K562 (cell line): ENCODE data around the gene RSPO1. TPM values are rescaled to one million over a fixed set of nuclear protein-coding genes. Genes with fewer than 3 reads are reported as not detected.

Source experiments
- ATAC-seq: fragments of 200-7000 bp; cut with Tn5 transposase; 3 replicates; pipeline ENCODE4 v1.9.1; 2020; ENCODE audit warnings: moderate library complexity
- BruUV-seq: library from RNA; stranded (reverse); fragments of 400-500 nt; replicated peaks from 2 replicates; lab custom pipeline; 2021; lab: Mats Ljungman, UMichigan
- CTCF ChIA-PET: fragments of 300-600 bp; formaldehyde crosslinking; extraction: SDS; loops from one replicate; lab custom pipeline; 2021; ENCODE audit warnings: low intra/inter-chr PET ratio; lab: Yijun Ruan, JAX
- POLR2A ChIA-PET: fragments of 300-600, 350-650 bp; sonication (Branson Sonifier 250); formaldehyde crosslinking; extraction: SDS; loops from one replicate; lab custom pipeline; 2021; ENCODE audit warnings: antibody characterized with exemption, inconsistent platforms; lab: Yijun Ruan, JAX
- DNase-seq, 4 experiments: peaks; one replicate each; pipeline versions ENCODE4 v3.0.0 to v3.0.0-alpha.2; 2011 to 2018; ENCODE audit warnings: low spot score in 3 of 4, mixed read lengths in 3 of 4; ENCODE audit errors: extremely low read depth in 1 of 4
- FAIRE-seq: peaks from 2 replicates; lab custom pipeline; 2011; peaks lifted over from hg19 to GRCh38; lab: Jason Lieb, UNC
- H2AFZ ChIP-seq: 2 replicates; pipeline ENCODE4 v1.6.0; 2011; ENCODE audit warnings: low read depth, low read length, control low read depth, inconsistent platforms
- H3K27ac ChIP-seq: fragments of 200-600 bp; 3 replicates; pipeline ENCODE4 v1.8.0; 2011; ENCODE audit warnings: low read depth, mild to moderate bottlenecking, control low read depth, inconsistent platforms, low read length, moderate library complexity, mixed read lengths; ENCODE audit errors: extremely low read depth
- H3K27me3 ChIP-seq, 2 experiments: fragments of 300-600 bp in 1 of 2; 2 replicates in 1 of 2; 3 replicates in 1 of 2; pipeline versions ENCODE4 v1.6.0 to v1.8.0; 2011; ENCODE audit warnings: inconsistent platforms in 2 of 2, low read length in 2 of 2, mild to moderate bottlenecking in 1 of 2, mixed read lengths in 1 of 2, moderate library complexity in 1 of 2; ENCODE audit not compliant: control insufficient read depth in 2 of 2, insufficient read depth in 2 of 2
- H3K36me3 ChIP-seq: fragments of 300-600 bp; 3 replicates; pipeline ENCODE4 v1.8.0; 2011; ENCODE audit warnings: mild to moderate bottlenecking, low read length, inconsistent platforms; ENCODE audit not compliant: control insufficient read depth, insufficient read depth
- H3K4me1 ChIP-seq, 2 experiments: fragments of 200-600 bp in 1 of 2; replicated peaks in 1 of 2; 2 replicates in 1 of 2; 3 replicates in 1 of 2; pipeline versions ENCODE4 v1.5.1 to v1.8.0; 2011; ENCODE audit warnings: inconsistent platforms in 2 of 2, low read length in 2 of 2, mild to moderate bottlenecking in 1 of 2, mixed read lengths in 1 of 2, moderate library complexity in 1 of 2; ENCODE audit not compliant: control insufficient read depth in 2 of 2, insufficient read depth in 2 of 2
- H3K4me2 ChIP-seq: 2 replicates; pipeline ENCODE4 v1.6.1; 2011; ENCODE audit warnings: low read length, control low read depth, inconsistent platforms, mixed read lengths; ENCODE audit not compliant: insufficient read depth
- H3K4me3 ChIP-seq: fragments of 200-600 bp; sonication (generic), shearing (Covaris generic); 2 replicates; pipeline ENCODE4 v1.5.1; 2016; ENCODE audit warnings: control low read depth, inconsistent platforms
- H3K79me2 ChIP-seq: fragments of 200-600 bp; 3 replicates; pipeline ENCODE4 v1.8.0; 2011; ENCODE audit warnings: low read length, inconsistent platforms; ENCODE audit not compliant: control insufficient read depth, insufficient read depth
- H3K9ac ChIP-seq, 2 experiments: 2 replicates each; pipeline versions ENCODE4 v1.6.0 to v1.6.1; 2011; ENCODE audit warnings: low read depth in 2 of 2, low read length in 2 of 2, control low read depth in 1 of 2, inconsistent platforms in 1 of 2, mild to moderate bottlenecking in 1 of 2, mixed read lengths in 1 of 2; ENCODE audit not compliant: insufficient read depth in 1 of 2
- H3K9me1 ChIP-seq: one replicate; pipeline ENCODE4 v1.6.0; 2011; ENCODE audit warnings: inconsistent platforms, mild to moderate bottlenecking, low read length, moderate library complexity; ENCODE audit not compliant: control insufficient read depth, insufficient read depth
- H3K9me3 ChIP-seq: replicated peaks from 2 replicates; pipeline ENCODE4 v1.5.1; 2011; ENCODE audit warnings: low read depth, low read length, inconsistent platforms; ENCODE audit not compliant: control insufficient read depth, insufficient read depth
- H4K20me1 ChIP-seq: replicated peaks from 2 replicates; pipeline ENCODE4 v1.6.1; 2011; ENCODE audit warnings: low read length, inconsistent platforms, mixed read lengths; ENCODE audit not compliant: control insufficient read depth, insufficient read depth
- HOMEZ ChIP-seq: fragments of 250-450 bp; sonication (Bioruptor Pico); IDR thresholded peaks from 2 replicates; pipeline ENCODE4 v1.4.0; 2020; ENCODE audit warnings: mild to moderate bottlenecking, moderate library complexity
- RAD21 ChIP-seq, 2 experiments: fragments of 250-450 bp in 1 of 2; fragments of 450-650 bp in 1 of 2; sonication (Bioruptor Pico) in 1 of 2; formaldehyde crosslinking in 1 of 2; IDR thresholded peaks in 1 of 2; conservative IDR thresholded peaks in 1 of 2; 2 replicates each; pipeline versions ENCODE4 v1.4.0 to v1.8.0; 2020 to 2022; ENCODE audit warnings: mild to moderate bottlenecking in 2 of 2, moderate library complexity in 1 of 2
- SIX5 ChIP-seq, 2 experiments: IDR thresholded peaks; 2 replicates each; pipeline ENCODE4 v1.6.1; 2011; ENCODE audit warnings: low read length in 2 of 2, borderline replicate concordance in 1 of 2, low read depth in 1 of 2, mild to moderate bottlenecking in 1 of 2, moderate library complexity in 1 of 2; ENCODE audit not compliant: insufficient read depth in 1 of 2
- SMARCA4 ChIP-seq: fragments of 450-650 bp; IDR thresholded peaks from 2 replicates; pipeline ENCODE4 v1.6.1; 2016
- ZNF143 ChIP-seq: sonication (generic); formaldehyde crosslinking; IDR thresholded peaks from 2 replicates; pipeline ENCODE4 v1.9.0; 2022; ENCODE audit warnings: mild to moderate bottlenecking, missing genetic modification reagents
- ZNF444 ChIP-seq: fragments of 250-450 bp; sonication (Bioruptor Pico); IDR thresholded peaks from 2 replicates; pipeline ENCODE4 v1.4.0; 2020; ENCODE audit warnings: mild to moderate bottlenecking, moderate library complexity
- ZNF561 ChIP-seq: fragments of 450-650 bp; formaldehyde crosslinking; conservative IDR thresholded peaks from 2 replicates; pipeline ENCODE4 v1.4.0; 2020; ENCODE audit warnings: mild to moderate bottlenecking, moderate library complexity
- ZNF707 ChIP-seq: fragments of 250-450 bp; sonication (Bioruptor Pico); conservative IDR thresholded peaks from 2 replicates; pipeline ENCODE4 v1.8.0; 2022; ENCODE audit warnings: inconsistent platforms, mild to moderate bottlenecking, moderate library complexity
- WGBS: fragments of 100-300 bp; shearing (Covaris generic); methylation state at CpG from one replicate; pipeline ENCODE4 v1.1.6; 2016; ENCODE audit warnings: low coverage, mixed read lengths; ENCODE audit not compliant: insufficient coverage; ENCODE audit errors: missing lambda C conversion rate; 5-methylcytosine and 5-hydroxymethylcytosine counted together
- in situ Hi-C: fragments of 300-500 bp; cut with MboI; formaldehyde crosslinking; loops from 4 replicates; pipeline ENCODE4 v1.15.0; 2018; ENCODE audit warnings: inconsistent platforms, mixed read lengths
- intact Hi-C: fragments of 100-400 bp; cut with micrococcal nuclease; formaldehyde crosslinking; loops from 2 replicates; pipeline ENCODE4 v1.14.2; 2022
- polyA plus RNA-seq, 8 experiments: library from polyadenylated mRNA; depleted of rRNA in 4 of 8; stranded (reverse) in 5 of 8; unstranded in 3 of 8; fragments of >200 nt; fragmentation: Nextera tagmentation in 2 of 8; fragmentation: Illumina TruSeq in 1 of 8; extraction: Ambion mirVana in 2 of 8; extraction: Trizol in 1 of 8; gene quantifications; 2 replicates each; pipeline versions ENCODE4 v1.2.1 to v1.2.3, GENCODE V29; 2011 to 2014; ENCODE audit warnings: inconsistent platforms in 1 of 8, missing spikeins in 1 of 8
- total RNA-seq, 7 experiments: library from RNA; depleted of rRNA in 6 of 7; stranded (reverse); fragments of >200 nt in 6 of 7; fragmentation: Illumina TruSeq in 2 of 7; extraction: Trizol in 2 of 7; gene quantifications; 2 replicates each; pipeline versions ENCODE4 v1.2.1 to v1.2.3, GENCODE V29; 2011 to 2021; ENCODE audit warnings: low replicate concordance in 1 of 7
- TF ChIP-seq, protein P1 (sequence below): sonication (generic); formaldehyde crosslinking; IDR thresholded peaks from 2 replicates; pipeline ENCODE4 v1.9.0; 2022; ENCODE audit warnings: mild to moderate bottlenecking, missing genetic modification reagents
- TF ChIP-seq, protein P2 (sequence below), 2 experiments: fragments of 450-650 bp; formaldehyde crosslinking in 1 of 2; IDR thresholded peaks; 2 replicates each; pipeline versions ENCODE4 v1.4.0 to v1.6.1; 2014 to 2020; ENCODE audit warnings: mild to moderate bottlenecking in 2 of 2, borderline replicate concordance in 1 of 2, low read depth in 1 of 2

Gene RSPO1
- total and polyA plus RNA-seq, 9 of the 15 experiments (the other 6 are each of a cell fraction or from before 2014, with no cell fraction given), result not detected

DNA sequence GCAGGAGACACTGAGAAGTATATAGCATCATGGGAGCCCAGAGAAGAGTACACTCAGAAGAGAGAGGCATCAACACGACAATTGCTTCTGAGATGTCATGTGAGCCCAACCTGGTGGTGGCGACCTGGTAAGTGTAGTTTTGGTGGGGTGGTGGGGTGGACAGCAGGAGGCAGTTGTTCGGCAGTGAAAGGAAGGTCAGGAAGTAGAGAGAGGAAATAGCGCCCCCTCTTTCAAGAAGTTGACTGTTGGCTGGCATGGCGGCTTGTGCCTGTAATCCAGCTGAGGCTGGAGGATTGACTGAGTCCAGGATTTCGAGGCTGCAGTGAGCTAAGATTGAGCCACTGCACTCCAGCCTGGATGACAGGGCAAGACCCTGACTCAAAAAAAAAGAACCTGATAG, 12.6 kb downstream of the RSPO1 start:
- H3K9ac ChIP-seq, result no peak overlapping the region
- intact Hi-C loops, result no loop called here
- in situ Hi-C loops, result no loop called here
- ChIA-PET CTCF (no interaction called here), POLR2A (interaction anchor here (0.6 to 0.7 kb wide), 2 partner anchors 124 to 1385 kb away, joined by 3 read pairs; no protein-coding TSS in a partner anchor)
- peaks cover 8% of the 10 kb centered on the region; the same call in 1 of the 2 replicates for H4K20me1 ChIP-seq
- peaks cover 62 to 67% of the 10 kb centered on the region in 2 experiments for H3K27me3 ChIP-seq
- H3K4me3 ChIP-seq, result no peak overlapping the region
- peak; percentile 84 for ATAC-seq
- DNase-seq, result peak; percentile 41 to 67 (median 50)
- BruUV-seq, result no TSS peak
- no peak overlapping the region for H3K27ac ChIP-seq
- H3K4me2 ChIP-seq, result no peak overlapping the region
- WGBS, result 2% methylated on average over 6 of the region's 6 CpGs
- no peaks in the 10 kb centered on the region for H3K36me3 ChIP-seq
- H3K79me2 ChIP-seq, result no peaks in the 10 kb centered on the region
- no peaks in the 10 kb centered on the region for H3K9me3 ChIP-seq
- no peaks in the 10 kb centered on the region for H3K9me1 ChIP-seq
- H3K4me1 ChIP-seq, result no peaks in the 10 kb centered on the region
- no peak for FAIRE-seq
- H2AFZ ChIP-seq, result no peak overlapping the region
- no peak for TF ChIP-seq SMARCA4
- TF ChIP-seq, protein P1, sequence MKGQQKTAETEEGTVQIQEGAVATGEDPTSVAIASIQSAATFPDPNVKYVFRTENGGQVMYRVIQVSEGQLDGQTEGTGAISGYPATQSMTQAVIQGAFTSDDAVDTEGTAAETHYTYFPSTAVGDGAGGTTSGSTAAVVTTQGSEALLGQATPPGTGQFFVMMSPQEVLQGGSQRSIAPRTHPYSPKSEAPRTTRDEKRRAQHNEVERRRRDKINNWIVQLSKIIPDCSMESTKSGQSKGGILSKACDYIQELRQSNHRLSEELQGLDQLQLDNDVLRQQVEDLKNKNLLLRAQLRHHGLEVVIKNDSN, result 0 out of 2 replicates have a peak, but pooled peaks have one; percentile 22
- no peak for TF ChIP-seq ZNF143
- TF ChIP-seq HOMEZ (CRISPR knock-in tag), result no peak
- no peak for TF ChIP-seq SIX5 (IDR thresholded peaks at IDR 0.05; ENCODE audit: borderline replicate concordance in 1 of 2, insufficient read depth in 1 of 2, low read depth in 1 of 2, low read length in 2 of 2)
- TF ChIP-seq ZNF561 (CRISPR knock-in tag), result no peak
- TF ChIP-seq ZNF444 (CRISPR knock-in tag), result no peak
- TF ChIP-seq, protein P2, sequence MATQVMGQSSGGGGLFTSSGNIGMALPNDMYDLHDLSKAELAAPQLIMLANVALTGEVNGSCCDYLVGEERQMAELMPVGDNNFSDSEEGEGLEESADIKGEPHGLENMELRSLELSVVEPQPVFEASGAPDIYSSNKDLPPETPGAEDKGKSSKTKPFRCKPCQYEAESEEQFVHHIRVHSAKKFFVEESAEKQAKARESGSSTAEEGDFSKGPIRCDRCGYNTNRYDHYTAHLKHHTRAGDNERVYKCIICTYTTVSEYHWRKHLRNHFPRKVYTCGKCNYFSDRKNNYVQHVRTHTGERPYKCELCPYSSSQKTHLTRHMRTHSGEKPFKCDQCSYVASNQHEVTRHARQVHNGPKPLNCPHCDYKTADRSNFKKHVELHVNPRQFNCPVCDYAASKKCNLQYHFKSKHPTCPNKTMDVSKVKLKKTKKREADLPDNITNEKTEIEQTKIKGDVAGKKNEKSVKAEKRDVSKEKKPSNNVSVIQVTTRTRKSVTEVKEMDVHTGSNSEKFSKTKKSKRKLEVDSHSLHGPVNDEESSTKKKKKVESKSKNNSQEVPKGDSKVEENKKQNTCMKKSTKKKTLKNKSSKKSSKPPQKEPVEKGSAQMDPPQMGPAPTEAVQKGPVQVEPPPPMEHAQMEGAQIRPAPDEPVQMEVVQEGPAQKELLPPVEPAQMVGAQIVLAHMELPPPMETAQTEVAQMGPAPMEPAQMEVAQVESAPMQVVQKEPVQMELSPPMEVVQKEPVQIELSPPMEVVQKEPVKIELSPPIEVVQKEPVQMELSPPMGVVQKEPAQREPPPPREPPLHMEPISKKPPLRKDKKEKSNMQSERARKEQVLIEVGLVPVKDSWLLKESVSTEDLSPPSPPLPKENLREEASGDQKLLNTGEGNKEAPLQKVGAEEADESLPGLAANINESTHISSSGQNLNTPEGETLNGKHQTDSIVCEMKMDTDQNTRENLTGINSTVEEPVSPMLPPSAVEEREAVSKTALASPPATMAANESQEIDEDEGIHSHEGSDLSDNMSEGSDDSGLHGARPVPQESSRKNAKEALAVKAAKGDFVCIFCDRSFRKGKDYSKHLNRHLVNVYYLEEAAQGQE (IDR thresholded peaks at IDR 0.05; ENCODE audit: borderline replicate concordance), result peak; percentile 18; the same call in 1 of the 2 replicates
- TF ChIP-seq, protein P2 (CRISPR knock-in tag; IDR thresholded peaks at IDR 0.05; ENCODE audit: low read depth), result no peak
- no peak for TF ChIP-seq ZNF707
- TF ChIP-seq RAD21 (CRISPR knock-in tag; conservative IDR thresholded peaks at IDR 0.05 in 1 of 2, IDR thresholded peaks at IDR 0.05 in 1 of 2), result peak in 1 of 2 experiments; percentile 39; a peak in 1 of 4 replicates
